A673 (cell line): ENCODE measurements around the gene FGD4. TPM values are rescaled to one million over a fixed set of nuclear protein-coding genes. Genes with fewer than 3 reads are reported as not detected.

Source experiments
- BruUV-seq: library from RNA; stranded (reverse); fragments of 400-500 nt; replicated peaks from 2 replicates; lab custom pipeline; 2021; lab: Mats Ljungman, UMichigan
- CTCF ChIA-PET: fragments of 300-600 bp; sonication (Branson Sonifier 250); formaldehyde crosslinking; loops from one replicate; lab custom pipeline; 2022; ENCODE audit warnings: antibody characterized with exemption; lab: Charles Lee
- POLR2A ChIA-PET: fragments of 300-600 bp; sonication (Branson Sonifier 250); formaldehyde crosslinking; loops from one replicate; lab custom pipeline; 2022; ENCODE audit warnings: antibody characterized with exemption; ENCODE audit not compliant: low non-redundant PET; lab: Charles Lee
- DNase-seq: peaks from one replicate; pipeline ENCODE4 v3.0.0-alpha.2; 2015; ENCODE audit warnings: low spot score
- H3K27ac ChIP-seq: fragments of 200-600 bp; sonication (generic); 2 replicates; pipeline ENCODE4 v1.5.1; 2016; ENCODE audit warnings: mixed run types, low read depth, mild to moderate bottlenecking, mixed read lengths, antibody characterized with exemption, low read length; ENCODE audit not compliant: poor library complexity, severe bottlenecking
- H3K27me3 ChIP-seq: fragments of 200-600 bp; sonication (generic); replicated peaks from 2 replicates; pipeline ENCODE4 v1.6.1; 2017; ENCODE audit warnings: mixed run types, low read depth, mild to moderate bottlenecking, mixed read lengths, antibody characterized with exemption, low read length; ENCODE audit not compliant: insufficient read depth, poor library complexity
- H3K36me3 ChIP-seq: fragments of 200-600 bp; sonication (generic); 2 replicates; pipeline ENCODE4 v1.6.1; 2016; ENCODE audit warnings: mixed run types, mild to moderate bottlenecking, mixed read lengths, antibody characterized with exemption, low read length; ENCODE audit not compliant: insufficient read depth, poor library complexity, severe bottlenecking
- H3K4me1 ChIP-seq: fragments of 200-600 bp; sonication (generic); 2 replicates; pipeline ENCODE4 v1.6.1; 2017; ENCODE audit warnings: mixed run types, mild to moderate bottlenecking, mixed read lengths, antibody characterized with exemption, low read length; ENCODE audit not compliant: insufficient read depth, poor library complexity, severe bottlenecking
- H3K4me3 ChIP-seq: fragments of 200-600 bp; sonication (generic); 2 replicates; pipeline ENCODE4 v1.5.1; 2016; ENCODE audit warnings: low read depth, mixed run types, mild to moderate bottlenecking, mixed read lengths, low read length; ENCODE audit not compliant: poor library complexity, severe bottlenecking
- H3K9me3 ChIP-seq: fragments of 200-600 bp; sonication (generic); 2 replicates; pipeline ENCODE4 v1.6.1; 2016; ENCODE audit warnings: mixed run types, low read depth, mild to moderate bottlenecking, mixed read lengths, antibody characterized with exemption, low read length; ENCODE audit not compliant: poor library complexity, severe bottlenecking
- EZH2 ChIP-seq: fragments of 200-600 bp; sonication (generic); IDR thresholded peaks from 2 replicates; pipeline ENCODE4 v1.6.1; 2017; ENCODE audit warnings: borderline replicate concordance, low read depth, mild to moderate bottlenecking, mixed read lengths, antibody characterized with exemption, low read length; ENCODE audit not compliant: poor library complexity, severe bottlenecking
- intact Hi-C: fragments of 100-400 bp; cut with micrococcal nuclease; formaldehyde crosslinking; loops from one replicate; pipeline ENCODE4 v1.10.0; 2022; ENCODE audit not compliant: unreplicated experiment
- total RNA-seq: library from RNA; stranded (reverse); gene quantifications from 2 replicates; pipeline ENCODE4 v1.2.3, GENCODE V29; 2021
- TF ChIP-seq, protein P1 (sequence below): fragments of 300-800, 200-600 bp; sonication (generic); conservative IDR thresholded peaks from 2 replicates; pipeline ENCODE4 v1.5.1; 2017; ENCODE audit warnings: low read depth, mild to moderate bottlenecking, antibody characterized with exemption, low read length, moderate library complexity, mixed read lengths

FGD4 gene
- total RNA-seq, 1 experiment from 2014 or later: 21.5 TPM

DNA sequence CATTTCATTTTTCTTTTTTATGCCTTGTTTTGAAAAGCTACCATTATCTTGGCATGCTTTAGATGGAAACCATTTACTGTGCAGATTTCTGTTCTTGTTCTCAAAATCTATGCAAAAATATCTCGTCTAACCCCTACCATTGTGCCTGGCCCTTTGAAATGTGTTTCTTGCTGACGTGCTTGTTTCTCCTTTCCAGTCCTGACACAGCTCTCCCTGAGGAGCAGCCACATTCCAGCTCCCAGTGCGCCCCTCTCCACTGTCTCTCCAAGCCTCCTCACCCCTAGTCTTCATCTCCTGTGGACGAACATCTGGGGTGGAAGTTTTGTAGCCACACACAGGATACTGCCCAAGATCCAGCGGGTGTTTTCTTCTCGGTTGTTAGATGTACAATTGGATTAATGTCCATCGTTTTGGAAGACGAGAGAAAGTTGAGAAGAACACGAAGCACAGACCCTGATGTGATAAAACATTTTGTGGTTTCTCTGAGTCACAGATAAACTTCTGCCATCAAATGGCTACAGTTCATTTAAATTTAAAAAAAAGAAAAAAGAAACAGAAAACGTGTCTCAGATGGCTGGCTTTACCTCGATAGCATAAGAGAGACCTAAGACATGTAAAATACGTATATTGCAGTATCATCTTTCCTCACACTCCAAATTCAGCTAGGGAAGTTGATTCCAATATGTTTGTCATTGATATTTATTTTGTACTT lies 21.9 kb upstream of the FGD4 start:
- H3K4me1 ChIP-seq: peaks cover 2% of the 10 kb centered on the region
- BruUV-seq: no TSS peak
- no peak for TF ChIP-seq EZH2
- TF ChIP-seq, protein P1, sequence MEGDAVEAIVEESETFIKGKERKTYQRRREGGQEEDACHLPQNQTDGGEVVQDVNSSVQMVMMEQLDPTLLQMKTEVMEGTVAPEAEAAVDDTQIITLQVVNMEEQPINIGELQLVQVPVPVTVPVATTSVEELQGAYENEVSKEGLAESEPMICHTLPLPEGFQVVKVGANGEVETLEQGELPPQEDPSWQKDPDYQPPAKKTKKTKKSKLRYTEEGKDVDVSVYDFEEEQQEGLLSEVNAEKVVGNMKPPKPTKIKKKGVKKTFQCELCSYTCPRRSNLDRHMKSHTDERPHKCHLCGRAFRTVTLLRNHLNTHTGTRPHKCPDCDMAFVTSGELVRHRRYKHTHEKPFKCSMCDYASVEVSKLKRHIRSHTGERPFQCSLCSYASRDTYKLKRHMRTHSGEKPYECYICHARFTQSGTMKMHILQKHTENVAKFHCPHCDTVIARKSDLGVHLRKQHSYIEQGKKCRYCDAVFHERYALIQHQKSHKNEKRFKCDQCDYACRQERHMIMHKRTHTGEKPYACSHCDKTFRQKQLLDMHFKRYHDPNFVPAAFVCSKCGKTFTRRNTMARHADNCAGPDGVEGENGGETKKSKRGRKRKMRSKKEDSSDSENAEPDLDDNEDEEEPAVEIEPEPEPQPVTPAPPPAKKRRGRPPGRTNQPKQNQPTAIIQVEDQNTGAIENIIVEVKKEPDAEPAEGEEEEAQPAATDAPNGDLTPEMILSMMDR: no peak
- H3K4me3 ChIP-seq: no peak overlapping the region
- ChIA-PET POLR2A (no interaction called here), CTCF (no interaction called here)
- no peak overlapping the region for H3K27ac ChIP-seq
- no peaks in the 10 kb centered on the region for H3K27me3 ChIP-seq
- intact Hi-C loops: loop anchor here (10.0 kb wide), 1 partner anchor 1647 kb away; the partner anchor contains the start of gene ALG10
- H3K36me3 ChIP-seq: no peaks in the 10 kb centered on the region
- no peaks in the 10 kb centered on the region for H3K9me3 ChIP-seq
- DNase-seq: no peak

DNA sequence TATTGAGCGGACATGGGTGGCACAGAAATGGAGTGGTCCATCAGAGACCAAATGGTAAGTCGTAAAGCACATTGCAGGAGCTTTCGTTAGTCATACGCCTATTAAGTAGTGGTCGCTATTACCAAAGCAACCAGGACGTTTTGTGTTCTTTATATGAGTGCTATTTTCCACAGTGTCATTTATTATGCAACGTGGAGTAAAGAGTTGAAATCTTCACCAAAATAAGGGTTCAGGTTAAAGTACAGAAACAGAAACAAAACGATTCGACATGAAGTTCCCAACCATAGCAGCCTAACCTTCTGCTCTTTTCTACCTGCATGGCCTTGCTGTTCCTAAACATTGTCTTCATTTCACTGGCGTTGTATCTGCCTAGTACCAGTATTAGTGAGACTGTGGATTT lies 20.1 kb upstream of the FGD4 start:
- POLR2A ChIA-PET: no interaction called here
- Histone ChIP-seq H3K9me3 (no peaks in the 10 kb centered on the region), H3K4me3 (no peak overlapping the region), H3K4me1 (peaks cover 6% of the 10 kb centered on the region), H3K27me3 (no peaks in the 10 kb centered on the region), H3K36me3 (no peaks in the 10 kb centered on the region), H3K27ac (no peak overlapping the region)
- no TSS peak for BruUV-seq
- TF ChIP-seq EZH2: no peak
- TF ChIP-seq, protein P1: no peak
- DNase-seq: no peak
- CTCF ChIA-PET: no interaction called here
- intact Hi-C loops: loop anchor here (10.0 kb wide), 1 partner anchor 1646 kb away; the partner anchor contains the start of gene ALG10

DNA sequence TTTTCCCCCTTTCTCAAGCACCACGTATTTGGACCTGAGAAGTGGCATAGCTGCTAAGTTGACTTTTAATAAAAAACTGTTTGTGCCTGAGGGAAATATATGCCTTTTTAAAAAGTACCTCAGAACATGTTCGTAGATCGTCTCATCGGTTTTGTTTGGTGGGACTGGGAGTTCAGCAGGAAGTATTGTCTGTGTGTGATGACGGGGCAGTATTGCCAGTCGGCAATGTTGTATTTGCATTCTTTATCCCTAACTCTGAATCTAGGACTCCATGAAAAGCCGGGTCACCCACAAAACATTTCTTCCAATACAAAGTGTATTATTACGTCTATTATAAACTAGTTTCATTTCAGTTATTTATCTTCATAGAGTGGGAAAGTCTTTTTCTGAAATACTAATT lies 19.7 kb upstream of the FGD4 start:
- no peak for DNase-seq
- Histone ChIP-seq H3K36me3 (no peaks in the 10 kb centered on the region), H3K9me3 (no peaks in the 10 kb centered on the region), H3K4me1 (peaks cover 6% of the 10 kb centered on the region), H3K27ac (no peak overlapping the region), H3K27me3 (no peaks in the 10 kb centered on the region), H3K4me3 (no peak overlapping the region)
- POLR2A ChIA-PET: no interaction called here
- intact Hi-C loops: loop anchor here (10.0 kb wide), 1 partner anchor 1645 kb away; the partner anchor contains the start of gene ALG10
- BruUV-seq: no TSS peak
- CTCF ChIA-PET: no interaction called here
- TF ChIP-seq EZH2: no peak
- TF ChIP-seq, protein P1: no peak
